Measurements from ENCODE around the gene PFKFB4. TPM values are rescaled to one million over a fixed set of nuclear protein-coding genes. Genes with fewer than 3 reads are reported as not detected.

The PFKFB4 gene
- polyA plus RNA-seq, 1 of the 3 experiments (the other 2 are of a cell fraction) = 5.7 TPM

DNA sequence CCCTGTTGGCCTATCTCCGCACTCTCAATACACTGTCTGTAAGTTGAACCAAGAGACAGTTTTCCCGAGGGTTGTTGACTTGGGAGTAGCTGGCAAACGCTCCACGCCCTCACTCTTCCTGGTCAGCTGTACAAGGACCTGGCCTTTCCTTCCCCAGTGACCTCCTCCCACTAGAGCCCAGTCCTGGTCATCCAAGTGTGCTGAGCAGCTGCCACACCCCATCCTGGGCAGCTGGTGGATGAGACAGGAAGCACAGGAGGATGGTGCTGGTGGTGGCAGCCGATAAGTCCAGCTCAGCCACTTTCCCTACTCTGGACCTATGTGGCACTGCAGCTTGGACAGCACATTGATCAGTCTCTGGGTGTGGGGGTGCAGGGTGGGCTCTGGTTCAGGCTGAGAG, 19.8 kb downstream of the PFKFB4 start:
- POLR2A ChIA-PET = no interaction called here
- no peak overlapping the region for H3K9ac ChIP-seq
- DNase-seq = no peak
- no peak overlapping the region for H2AFZ ChIP-seq (ENCODE audit: low read depth)
- no peak overlapping the region for H3K4me3 ChIP-seq (ENCODE audit: low read depth in 2 of 2, low read length in 1 of 2)
- no peaks in the 10 kb centered on the region for H3F3A ChIP-seq (replicated peaks; ENCODE audit: insufficient read depth)
- H4K20me1 ChIP-seq (ENCODE audit: insufficient read depth) = no peaks in the 10 kb centered on the region
- no peaks in the 10 kb centered on the region for H3K27me3 ChIP-seq (ENCODE audit: insufficient read depth)
- H3K36me3 ChIP-seq (replicated peaks in 1 of 2; ENCODE audit: control insufficient read depth in 1 of 2, insufficient read depth in 2 of 2, low read length in 1 of 2) = peaks cover 3 to 7% of the 10 kb centered on the region in 2 experiments
- H3K4me1 ChIP-seq (ENCODE audit: control insufficient read depth in 1 of 2, insufficient read depth in 2 of 2, low read depth in 1 of 2, low read length in 1 of 2) = no peaks in the 10 kb centered on the region
- CTCF ChIA-PET = interaction anchor here (1.2 to 1.6 kb wide), 4 partner anchors 8 to 101 kb away, joined by 3 to 6 read pairs (median 4); no protein-coding TSS in a partner anchor
- H3K4me2 ChIP-seq = no peak overlapping the region
- no peaks in the 10 kb centered on the region for H3K9me2 ChIP-seq
- no peak overlapping the region for H3K27ac ChIP-seq (ENCODE audit: low read depth in 2 of 2, low read length in 1 of 2)
- no peaks in the 10 kb centered on the region for H3K9me3 ChIP-seq
- TF ChIP-seq SIN3A (IDR thresholded peaks at IDR 0.05; ENCODE audit: borderline replicate concordance, low read depth, low read length) (no peak), FOXJ3 (CRISPR knock-in tag; IDR thresholded peaks at IDR 0.05) (no peak), POLR2AphosphoS5 (IDR thresholded peaks at IDR 0.05; ENCODE audit: low read depth, low read length) (no peak), RAD21 (IDR thresholded peaks at IDR 0.05; ENCODE audit: low read length) (no peak), GATA2 (CRISPR knock-in tag; IDR thresholded peaks at IDR 0.05) (no peak), EZH2phosphoT487 (IDR thresholded peaks at IDR 0.05; ENCODE audit: borderline replicate concordance, low read depth) (no peak), CTCF (IDR thresholded peaks at IDR 0.05) (no peak), RCOR1 (IDR thresholded peaks at IDR 0.05; ENCODE audit: low read length) (no peak), CHD2 (IDR thresholded peaks at IDR 0.05; ENCODE audit: low read length, partially characterized antibody) (no peak), NFIC (IDR thresholded peaks at IDR 0.05; ENCODE audit: borderline replicate concordance) (no peak), FOXM1 (IDR thresholded peaks at IDR 0.05; ENCODE audit: low read depth) (no peak), TEAD4 (IDR thresholded peaks at IDR 0.05; ENCODE audit: borderline replicate concordance, insufficient read depth) (no peak), NRF1 (IDR thresholded peaks at IDR 0.05; ENCODE audit: low read depth, low read length) (no peak), REST (IDR thresholded peaks at IDR 0.05; ENCODE audit: low read depth, low read length) (no peak), GABPA (IDR thresholded peaks at IDR 0.05; ENCODE audit: low read depth) (no peak)
- H3K79me2 ChIP-seq (ENCODE audit: insufficient read depth) = no peaks in the 10 kb centered on the region
- 95% methylated on average over 4 of the region's 5 CpGs for WGBS (ENCODE audit: low lambda C conversion rate)
